K562 (cell line): ENCODE results near the gene ZNRF1. TPM values are rescaled to one million over a fixed set of nuclear protein-coding genes. Genes with fewer than 3 reads are reported as not detected.

ENCODE experiments used
- BACH1 ChIP-seq: fragments of 200-800 bp; sonication (Bioruptor generic); IDR thresholded peaks from 2 replicates; pipeline ENCODE4 v1.6.1; 2016; ENCODE audit warnings: missing genetic modification characterization, missing compliant biosample characterization
- CREBBP ChIP-seq: IDR thresholded peaks from one replicate; pipeline ENCODE4 v1.6.1; 2012; ENCODE audit warnings: low read depth, mild to moderate bottlenecking, control low read depth, inconsistent platforms, low read length
- CUX1 ChIP-seq: fragments of 200-800 bp; sonication (Bioruptor generic); IDR thresholded peaks from 2 replicates; pipeline ENCODE4 v1.6.1; 2016; ENCODE audit warnings: missing genetic modification characterization, missing compliant biosample characterization
- IRF9 ChIP-seq: fragments of 450-650 bp; IDR thresholded peaks from 2 replicates; pipeline ENCODE4 v1.6.1; 2016; ENCODE audit warnings: missing biosample characterization, missing genetic modification characterization
- NFRKB ChIP-seq: fragments of 450-650 bp; IDR thresholded peaks from 2 replicates; pipeline ENCODE4 v1.6.1; 2016; ENCODE audit warnings: low read depth
- PCBP1 ChIP-seq: fragments of 200-400 bp; formaldehyde crosslinking; IDR thresholded peaks from 2 replicates; pipeline ENCODE4 v1.6.1; 2018; ENCODE audit warnings: mild to moderate bottlenecking, low read depth, low read length; ENCODE audit not compliant: poor library complexity, severe bottlenecking
- PCBP2 ChIP-seq: fragments of 200-400 bp; formaldehyde crosslinking; IDR thresholded peaks from 2 replicates; pipeline ENCODE4 v1.6.1; 2018; ENCODE audit warnings: low read length, low read depth, mild to moderate bottlenecking, moderate library complexity; ENCODE audit not compliant: poor library complexity, severe bottlenecking
- RFX1 ChIP-seq: fragments of 450-650 bp; IDR thresholded peaks from 2 replicates; pipeline ENCODE4 v1.6.1; 2016; ENCODE audit warnings: mild to moderate bottlenecking, moderate library complexity
- RHOXF2B ChIP-seq: fragments of 250-450 bp; sonication (Bioruptor Pico); conservative IDR thresholded peaks from 2 replicates; pipeline ENCODE4 v1.5.1; 2021
- TAF1 ChIP-seq: IDR thresholded peaks from 2 replicates; pipeline ENCODE4 v1.6.1; 2011; ENCODE audit warnings: mild to moderate bottlenecking, low read length, moderate library complexity; ENCODE audit not compliant: insufficient read depth, control insufficient read depth, severe bottlenecking; ENCODE audit errors: extremely low read depth
- TCF7 ChIP-seq: sonication (generic); IDR thresholded peaks from 2 replicates; pipeline ENCODE4 v1.6.1; 2016; ENCODE audit warnings: antibody characterized with exemption, borderline replicate concordance
- TSC22D4 ChIP-seq: fragments of 450-650 bp; IDR thresholded peaks from 2 replicates; pipeline ENCODE4 v1.6.1; 2016; ENCODE audit warnings: missing genetic modification characterization, missing biosample characterization, control low read depth
- ZBTB34 ChIP-seq: fragments of 250-450 bp; sonication (Bioruptor Pico); IDR thresholded peaks from 2 replicates; pipeline ENCODE4 v1.8.0; 2021; ENCODE audit warnings: mild to moderate bottlenecking, moderate library complexity
- ZC3H8 ChIP-seq: fragments of 450-650 bp; IDR thresholded peaks from 2 replicates; pipeline ENCODE4 v1.6.1; 2017
- ZNF224 ChIP-seq: sonication (generic); formaldehyde crosslinking; IDR thresholded peaks from 2 replicates; pipeline ENCODE4 v1.8.0; 2022; ENCODE audit warnings: mild to moderate bottlenecking, missing genetic modification reagents
- ZNF280A ChIP-seq: fragments of 450-650 bp; IDR thresholded peaks from 2 replicates; pipeline ENCODE4 v1.6.1; 2018; ENCODE audit warnings: mild to moderate bottlenecking, low read depth; ENCODE audit not compliant: partially characterized antibody
- ZNF354B ChIP-seq: fragments of 250-450 bp; sonication (Bioruptor Pico); IDR thresholded peaks from 2 replicates; pipeline ENCODE4 v1.4.0; 2020
- ZNF511 ChIP-seq: sonication (generic); formaldehyde crosslinking; IDR thresholded peaks from 2 replicates; pipeline ENCODE4 v1.8.0; 2022; ENCODE audit warnings: mild to moderate bottlenecking, missing genetic modification reagents
- ZNF780A ChIP-seq: fragments of 250-450 bp; sonication (Bioruptor Pico); IDR thresholded peaks from 2 replicates; pipeline ENCODE4 v1.5.0; 2021; ENCODE audit warnings: mild to moderate bottlenecking
- polyA plus RNA-seq, 8 experiments: library from polyadenylated mRNA; depleted of rRNA in 4 of 8; stranded (reverse) in 5 of 8; unstranded in 3 of 8; fragments of >200 nt; fragmentation: Nextera tagmentation in 2 of 8; fragmentation: Illumina TruSeq in 1 of 8; extraction: Ambion mirVana in 2 of 8; extraction: Trizol in 1 of 8; gene quantifications; 2 replicates each; pipeline versions ENCODE4 v1.2.1 to v1.2.3, GENCODE V29; 2011 to 2014; ENCODE audit warnings: inconsistent platforms in 1 of 8, missing spikeins in 1 of 8
- total RNA-seq, 7 experiments: library from RNA; depleted of rRNA in 6 of 7; stranded (reverse); fragments of >200 nt in 6 of 7; fragmentation: Illumina TruSeq in 2 of 7; extraction: Trizol in 2 of 7; gene quantifications; 2 replicates each; pipeline versions ENCODE4 v1.2.1 to v1.2.3, GENCODE V29; 2011 to 2021; ENCODE audit warnings: low replicate concordance in 1 of 7

The ZNRF1 gene
- total and polyA plus RNA-seq, 9 of the 15 experiments (the other 6 are each of a cell fraction or from before 2014, with no cell fraction given): 9.5 to 37.7 (median 20.0) TPM

- TF ChIP-seq CUX1 (CRISPR knock-in tag) (0 out of 2 replicates have a peak, but pooled peaks have one; percentile 17), RFX1 (no peak), ZNF224 (CRISPR knock-in tag) (no peak), TSC22D4 (no peak), NFRKB (no peak; the same call in 1 of the 2 replicates), PCBP1 (no peak), PCBP2 (no peak), ZNF780A (no peak), ZBTB34 (no peak), RHOXF2B (CRISPR knock-in tag) (no peak), CREBBP (no peak), ZNF511 (CRISPR knock-in tag) (no peak), ZNF280A (no peak), ZC3H8 (no peak), ZNF354B (CRISPR knock-in tag) (no peak), IRF9 (tag) (0 out of 2 replicates have a peak, but pooled peaks have one; percentile 53), BACH1 (tag) (peak; percentile 39; the same call in 1 of the 2 replicates), TAF1 (no peak), TCF7 (no peak)
These were observed 44.5 kb downstream of the ZNRF1 start (continued) for GRCh38 chr16:75043175-75043895.
